ENCODE results near the gene BCDIN3D. TPM values are rescaled to one million over a fixed set of nuclear protein-coding genes. Genes with fewer than 3 reads are reported as not detected.

Gene BCDIN3D
- total and polyA plus RNA-seq, 2 of the 8 experiments (the other 6 are each of a cell fraction or from before 2014, with no cell fraction given) = 1.6 to 2.4 TPM

DNA sequence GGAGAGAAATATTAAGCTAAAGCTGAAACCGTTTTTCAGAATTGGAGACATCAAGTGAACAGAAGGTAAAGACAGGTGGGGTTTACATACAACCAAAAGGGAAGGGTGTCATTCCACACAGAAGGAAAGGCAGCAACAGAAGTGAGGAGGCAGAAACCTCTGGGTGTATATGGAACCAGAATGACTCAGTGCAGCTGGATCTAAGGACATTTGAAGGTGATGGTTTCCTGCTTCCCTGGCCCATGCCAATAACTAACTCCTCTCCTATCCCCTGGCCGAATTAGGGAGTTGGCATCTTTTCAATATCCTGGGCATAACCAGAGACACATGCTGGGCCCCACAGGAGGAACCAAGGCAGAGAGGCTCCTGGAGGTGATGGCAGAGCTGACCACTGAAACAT lies 23.1 kb downstream of the BCDIN3D start (continued):
- no peak for TF ChIP-seq POU5F1 (IDR thresholded peaks at IDR 0.05; ENCODE audit: low read depth, low read length)

All from H1 (cell line).